ENCODE data around the gene KRTAP9-2. TPM values are rescaled to one million over a fixed set of nuclear protein-coding genes. Genes with fewer than 3 reads are reported as not detected.
"Not testable (repeated sequence)": the region's sequence is repeated elsewhere in the genome, so short reads cannot be mapped to it uniquely, and the experiment has no call there.

Gene KRTAP9-2, protein sequence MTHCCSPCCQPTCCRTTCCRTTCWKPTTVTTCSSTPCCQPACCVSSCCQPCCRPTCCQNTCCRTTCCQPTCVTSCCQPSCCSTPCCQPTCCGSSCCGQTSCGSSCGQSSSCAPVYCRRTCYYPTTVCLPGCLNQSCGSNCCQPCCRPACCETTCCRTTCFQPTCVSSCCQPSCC
- total RNA-seq, result not detected in 2 replicates

DNA sequence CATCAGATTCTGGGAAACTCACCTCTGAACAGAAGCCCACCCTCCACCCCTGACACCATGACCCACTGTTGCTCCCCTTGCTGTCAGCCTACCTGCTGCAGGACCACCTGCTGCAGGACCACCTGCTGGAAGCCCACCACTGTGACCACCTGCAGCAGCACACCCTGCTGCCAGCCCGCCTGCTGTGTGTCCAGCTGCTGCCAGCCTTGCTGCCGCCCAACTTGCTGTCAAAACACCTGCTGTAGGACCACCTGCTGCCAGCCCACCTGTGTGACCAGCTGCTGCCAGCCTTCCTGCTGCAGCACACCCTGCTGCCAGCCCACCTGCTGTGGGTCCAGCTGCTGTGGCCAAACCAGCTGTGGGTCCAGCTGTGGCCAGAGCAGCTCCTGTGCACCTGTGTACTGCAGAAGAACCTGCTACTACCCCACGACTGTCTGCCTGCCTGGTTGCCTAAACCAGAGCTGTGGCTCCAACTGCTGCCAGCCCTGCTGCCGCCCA lies at the start of gene KRTAP9-2:
Gene KRTAP9-2 (plus strand): TSS at position 51 of the 498 bp plus-strand sequence. CDS start 7 bp downstream, at position 58.
- DNase-seq, result not testable (repeated sequence)

DNA sequence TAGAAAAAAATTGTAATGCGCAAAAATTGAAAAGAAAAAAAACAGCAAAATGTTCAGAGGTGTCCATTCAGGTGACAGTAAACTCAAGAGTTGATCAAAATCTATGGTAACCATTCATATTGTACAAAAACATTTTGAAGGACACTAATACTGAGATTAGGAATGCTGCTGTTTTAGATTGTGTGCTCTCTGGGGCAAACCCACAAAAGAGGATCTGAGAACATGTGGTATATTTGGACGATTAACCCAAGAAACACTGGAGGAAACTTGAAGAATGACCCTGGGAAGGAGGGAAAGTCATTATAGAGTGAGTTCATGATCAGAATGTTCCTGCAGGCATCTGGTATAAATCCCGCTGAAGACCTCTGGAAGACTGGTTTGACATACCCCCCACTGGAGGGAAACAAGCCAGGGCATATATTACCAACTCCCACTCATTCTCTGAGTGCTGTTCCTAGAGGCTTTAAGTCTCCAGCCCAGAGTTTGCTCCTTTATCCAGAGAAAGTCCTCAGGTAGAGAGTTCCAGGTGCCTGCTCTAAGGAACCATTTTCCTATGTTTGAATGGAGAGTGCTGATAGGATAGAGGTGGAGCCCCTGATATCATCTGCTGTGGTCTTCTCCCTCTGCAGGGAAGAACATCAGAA lies 49.6 kb upstream of the KRTAP9-2 start:
- no peak for DNase-seq

DNA sequence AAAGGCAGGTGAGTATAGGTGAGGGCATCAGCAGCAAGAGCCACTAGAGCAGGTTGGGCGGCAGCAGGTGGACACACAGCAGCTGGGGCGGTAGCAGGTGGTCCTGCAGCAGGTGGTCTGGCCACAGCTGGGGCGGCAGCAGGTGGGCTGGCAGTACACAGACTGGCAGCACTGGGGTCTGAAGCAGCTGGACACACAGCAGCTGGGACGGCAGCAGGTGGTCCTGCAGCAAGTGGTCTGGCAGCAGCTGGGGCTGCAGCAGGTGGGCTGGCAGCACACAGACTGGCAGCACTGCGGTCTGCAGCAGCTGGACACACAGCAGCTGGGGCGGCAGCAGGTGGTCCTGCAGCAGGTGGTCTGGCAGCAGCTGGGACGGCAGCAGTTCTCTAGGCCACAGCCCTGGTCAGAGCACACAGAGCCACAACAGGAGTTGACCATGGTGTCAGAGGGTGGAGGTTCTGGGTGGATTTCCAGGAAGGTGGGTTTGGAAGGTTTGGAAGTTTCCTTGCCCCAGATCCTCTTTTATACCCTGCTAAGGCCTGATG lies 48.6 kb upstream of the KRTAP9-2 start, which contains the start of gene KRTAP4-2:
Gene KRTAP4-2 (minus strand): TSS at position 495 of the 545 bp plus-strand sequence. CDS start 57 bp downstream, at position 438.
- no peak for DNase-seq

DNA sequence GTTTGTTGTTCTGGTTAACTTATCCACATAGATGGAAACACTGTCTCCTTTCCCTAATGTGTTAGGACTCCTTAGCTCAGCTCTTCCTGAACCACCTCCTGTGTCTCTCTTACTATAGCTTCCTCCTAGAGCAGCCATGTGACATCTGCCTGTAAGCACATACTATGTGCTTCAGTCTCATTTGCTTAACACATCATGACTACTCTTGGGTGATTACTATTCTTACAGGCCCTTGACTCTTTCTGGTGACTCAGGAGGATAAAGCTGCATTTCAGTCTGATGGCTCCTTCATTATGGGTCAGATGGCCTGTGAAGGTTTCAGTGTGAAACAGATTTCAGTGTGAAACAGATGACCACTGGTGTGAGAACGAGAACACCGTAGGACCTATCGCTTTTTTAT lies 48.1 kb upstream of the KRTAP9-2 start:
- no peak for DNase-seq

- DNase-seq, result no peak
Observed at GRCh38 chr17:41178843-41179616, 47.4 kb upstream of the KRTAP9-2 start.

DNA sequence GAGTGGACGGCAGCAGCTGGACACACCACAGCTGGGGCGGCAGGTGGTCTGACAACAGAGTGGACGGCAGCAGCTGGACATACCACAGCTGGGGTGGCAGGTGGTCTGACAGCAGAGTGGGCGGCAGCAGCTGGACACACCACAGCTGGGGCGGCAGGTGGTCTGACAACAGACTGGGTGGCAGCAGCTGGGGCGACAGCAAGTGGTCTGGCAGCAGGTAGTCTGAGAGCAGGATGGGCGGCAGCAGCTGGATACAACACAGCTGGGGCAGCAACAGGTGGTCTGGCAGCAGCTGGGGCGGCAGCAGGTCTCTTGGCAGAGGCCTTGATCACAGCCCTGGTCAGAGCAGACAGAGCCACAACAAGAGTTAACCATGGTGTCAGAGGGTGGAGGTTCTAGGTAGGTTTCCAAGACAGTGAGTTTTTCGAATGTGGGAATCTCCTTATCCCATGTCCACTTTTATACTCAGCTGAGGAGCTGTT lies 41.9 kb upstream of the KRTAP9-2 start, which contains the start of gene KRTAP4-1:
Gene KRTAP4-1 (minus strand): TSS at position 432 of the 482 bp plus-strand sequence. CDS start 57 bp downstream, at position 375.
- DNase-seq, result no peak

GRCh38 chr17:41185001-41185400 lies 41.4 kb upstream of the KRTAP9-2 start:
- no peak for DNase-seq

- no peak for DNase-seq
Observed at GRCh38 chr17:41186872-41187271, 39.6 kb upstream of the KRTAP9-2 start.

GRCh38 chr17:41189837-41190318 lies 36.6 kb upstream of the KRTAP9-2 start, which contains the start of gene KRTAP9-1:
KRTAP9-1 (plus strand) TSS chr17:41189887; CDS start chr17:41189887, 0 bp downstream.
- DNase-seq, result not testable (repeated sequence)

DNA sequence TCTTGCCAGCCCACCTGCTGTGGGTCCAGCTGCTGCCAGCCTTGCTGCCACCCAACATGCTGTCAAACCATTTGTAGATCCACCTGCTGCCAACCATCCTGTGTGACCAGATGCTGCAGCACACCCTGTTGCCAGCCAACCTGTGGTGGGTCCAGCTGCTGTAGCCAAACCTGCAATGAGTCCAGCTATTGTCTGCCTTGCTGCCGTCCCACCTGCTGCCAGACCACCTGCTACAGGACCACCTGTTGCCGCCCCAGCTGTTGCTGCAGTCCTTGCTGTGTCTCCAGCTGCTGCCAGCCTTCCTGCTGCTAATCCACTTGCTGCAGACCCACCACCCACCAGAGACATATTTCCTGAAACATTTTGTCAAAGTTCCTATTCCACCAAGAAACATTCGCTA lies 36.1 kb upstream of the KRTAP9-2 start:
- no peak for DNase-seq

DNA sequence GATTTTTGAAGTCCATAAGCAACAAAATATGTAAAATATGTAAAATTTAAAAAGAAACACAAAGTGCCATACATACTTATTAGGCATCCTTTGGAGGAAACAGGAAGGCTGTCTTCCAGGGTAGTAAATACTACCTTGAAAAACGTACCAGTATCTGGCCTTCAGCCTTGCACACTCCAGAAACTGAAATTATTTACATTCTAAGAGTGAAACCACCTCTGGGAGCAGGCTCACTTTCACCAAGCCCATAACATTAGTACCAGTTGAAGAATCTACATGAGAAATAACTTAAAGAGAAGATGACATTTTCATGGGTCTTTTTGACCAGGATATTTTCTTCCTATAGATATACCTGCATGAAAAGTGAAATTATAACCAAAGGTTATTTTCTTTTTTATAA lies 30.4 kb upstream of the KRTAP9-2 start:
- DNase-seq, result no peak

DNA sequence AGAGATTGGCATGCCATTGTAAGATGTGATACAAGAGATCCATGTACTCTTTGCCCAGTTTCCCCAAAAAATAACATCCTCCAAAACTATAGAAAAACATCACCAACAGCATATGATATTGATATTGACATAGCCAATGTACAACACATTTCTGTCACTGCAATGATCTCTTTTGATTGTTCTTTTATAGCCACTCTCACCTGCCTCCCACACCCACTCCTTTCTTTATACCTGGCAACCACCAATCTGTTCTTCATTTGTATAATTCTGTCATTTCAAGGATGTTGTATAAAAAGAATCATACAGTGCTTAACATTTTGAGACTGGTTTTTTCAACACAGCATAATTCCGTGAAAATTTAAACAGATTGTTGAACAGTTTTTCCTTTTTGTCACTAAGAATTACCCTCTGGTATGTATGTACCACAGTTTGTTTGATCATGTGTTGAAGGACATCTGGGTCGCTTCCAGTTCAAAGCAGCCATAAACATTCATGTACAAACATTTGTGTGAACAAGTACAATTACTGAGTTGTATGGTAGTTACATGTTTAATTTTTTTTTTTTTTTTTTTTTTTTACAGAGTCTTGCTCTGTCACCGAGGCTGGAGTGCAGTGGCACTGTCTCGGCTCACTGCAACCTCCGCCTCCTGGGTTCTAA lies 26.9 kb upstream of the KRTAP9-2 start:
- no peak for DNase-seq

- no peak for DNase-seq
Observed at GRCh38 chr17:41211845-41212466, 14.5 kb upstream of the KRTAP9-2 start.

DNA sequence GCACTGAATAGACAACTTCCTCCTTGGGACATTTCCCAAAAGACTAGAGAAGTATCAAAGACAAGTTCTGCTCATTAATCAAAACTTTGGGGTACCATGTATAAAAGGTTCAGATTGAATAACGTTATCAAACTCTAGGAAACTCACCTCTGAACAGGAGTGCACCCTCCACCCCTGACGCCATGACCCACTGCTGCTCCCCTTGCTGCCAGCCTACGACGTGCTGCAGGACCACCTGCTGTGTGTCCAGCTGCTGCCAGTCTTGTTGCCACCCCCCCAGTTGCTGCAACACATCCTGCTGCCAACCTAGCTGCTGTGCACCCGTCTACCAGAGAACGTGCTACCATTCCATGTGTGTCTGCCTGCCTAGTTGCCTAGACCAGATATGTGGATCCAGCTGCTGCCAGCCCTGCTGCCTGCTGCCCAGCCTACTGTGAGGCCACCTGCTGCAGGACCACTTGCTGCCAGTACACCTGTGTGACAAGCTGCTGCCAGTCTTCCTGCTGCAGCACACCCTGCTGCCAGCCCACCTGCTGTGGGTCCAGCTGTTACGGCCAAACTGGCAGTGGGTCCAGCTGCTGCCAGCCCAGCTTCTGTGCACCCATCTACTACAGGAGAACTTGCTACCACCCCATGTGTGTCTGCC lies 13.8 kb upstream of the KRTAP9-2 start:
- DNase-seq, result no peak

GRCh38 chr17:41215681-41216080 lies 10.8 kb upstream of the KRTAP9-2 start:
- DNase-seq, result no peak

- DNase-seq, result no peak
Observed at GRCh38 chr17:41223821-41224220, 2.6 kb upstream of the KRTAP9-2 start.

DNA sequence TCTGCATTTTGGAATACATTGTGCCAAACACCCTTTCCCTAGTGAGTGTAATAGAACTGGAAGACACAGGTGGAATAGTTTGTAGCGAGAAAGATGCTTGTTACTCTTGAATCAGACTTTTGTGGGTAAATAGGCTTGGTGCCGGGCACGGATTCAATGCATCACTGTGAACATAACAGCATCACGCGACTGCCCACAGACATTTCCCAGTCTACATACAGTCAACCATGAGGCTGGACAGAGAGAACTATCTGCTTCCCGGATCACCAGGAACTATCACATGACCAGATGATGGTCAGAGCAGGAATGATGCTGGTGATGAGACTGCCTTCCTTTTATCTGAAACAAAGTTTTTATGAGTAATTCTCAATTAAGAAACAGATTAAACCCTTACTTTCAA lies 397 bp upstream of the KRTAP9-2 start:
- DNase-seq, result no peak

DNA sequence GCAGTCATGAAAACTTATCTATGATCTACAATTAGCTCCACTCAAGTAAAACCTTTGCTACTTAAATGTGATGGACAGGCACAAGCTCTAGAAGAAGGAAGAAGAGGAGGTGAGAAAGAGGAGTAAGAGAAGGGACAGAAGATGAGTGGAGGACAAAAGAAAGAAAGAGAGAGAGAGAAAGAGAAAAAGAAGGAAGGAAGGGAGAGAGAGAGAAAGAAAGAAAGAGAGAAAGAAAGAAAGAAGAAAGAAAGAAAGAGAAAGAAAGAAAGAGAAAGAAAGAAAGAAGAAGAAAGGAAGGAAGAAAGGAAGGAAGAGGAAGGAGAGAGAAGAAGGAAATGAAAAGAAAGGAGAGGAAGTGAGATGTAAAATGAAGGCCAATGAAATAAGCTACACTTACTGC lies 3.6 kb downstream of the KRTAP9-2 start:
- no peak for DNase-seq

GRCh38 chr17:41231731-41232130 lies 5.3 kb downstream of the KRTAP9-2 start:
- no peak for DNase-seq

GRCh38 chr17:41232399-41233105 lies 6.1 kb downstream of the KRTAP9-2 start, which contains the start of gene KRTAP9-3:
KRTAP9-3 (plus strand) TSS chr17:41232449; CDS start chr17:41232502, 53 bp downstream.
- not testable (repeated sequence) for DNase-seq
